ENCODE results near the gene IQCN.
A peak's percentile ranks its signal among the peaks of the same experiment; 100 is the strongest.

- TF ChIP-seq, protein P1, sequence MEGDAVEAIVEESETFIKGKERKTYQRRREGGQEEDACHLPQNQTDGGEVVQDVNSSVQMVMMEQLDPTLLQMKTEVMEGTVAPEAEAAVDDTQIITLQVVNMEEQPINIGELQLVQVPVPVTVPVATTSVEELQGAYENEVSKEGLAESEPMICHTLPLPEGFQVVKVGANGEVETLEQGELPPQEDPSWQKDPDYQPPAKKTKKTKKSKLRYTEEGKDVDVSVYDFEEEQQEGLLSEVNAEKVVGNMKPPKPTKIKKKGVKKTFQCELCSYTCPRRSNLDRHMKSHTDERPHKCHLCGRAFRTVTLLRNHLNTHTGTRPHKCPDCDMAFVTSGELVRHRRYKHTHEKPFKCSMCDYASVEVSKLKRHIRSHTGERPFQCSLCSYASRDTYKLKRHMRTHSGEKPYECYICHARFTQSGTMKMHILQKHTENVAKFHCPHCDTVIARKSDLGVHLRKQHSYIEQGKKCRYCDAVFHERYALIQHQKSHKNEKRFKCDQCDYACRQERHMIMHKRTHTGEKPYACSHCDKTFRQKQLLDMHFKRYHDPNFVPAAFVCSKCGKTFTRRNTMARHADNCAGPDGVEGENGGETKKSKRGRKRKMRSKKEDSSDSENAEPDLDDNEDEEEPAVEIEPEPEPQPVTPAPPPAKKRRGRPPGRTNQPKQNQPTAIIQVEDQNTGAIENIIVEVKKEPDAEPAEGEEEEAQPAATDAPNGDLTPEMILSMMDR (conservative IDR thresholded peaks at IDR 0.05 in 1 of 2, IDR thresholded peaks at IDR 0.05 in 1 of 2; ENCODE audit: low read depth in 1 of 2, low read length in 2 of 2) = peak; percentile 5 to 15
- no peak for TF ChIP-seq EZH2 (IDR thresholded peaks at IDR 0.05; ENCODE audit: low read length, missing control alignments)
These were observed 8.0 kb upstream of the IQCN start for GRCh38 chr19:18282021-18282787.
